Endothelial cell of umbilical vein (primary cell): ENCODE measurements around the gene ATP1B2. TPM values are rescaled to one million over a fixed set of nuclear protein-coding genes. Genes with fewer than 3 reads are reported as not detected.

ENCODE experiments used
- BruUV-seq: library from RNA; stranded (reverse); fragments of 400-500 nt; replicated peaks from 2 replicates; lab custom pipeline; 2021; lab: Mats Ljungman, UMichigan
- CTCF ChIA-PET: fragments of 300-600, 350-600 bp; sonication (Branson Sonifier 250); formaldehyde crosslinking; loops from one replicate; lab custom pipeline; 2021; ENCODE audit warnings: antibody characterized with exemption, inconsistent platforms; lab: Charles Lee
- POLR2A ChIA-PET: fragments of 300-600, 350-600 bp; sonication (Branson Sonifier 250); formaldehyde crosslinking; loops from one replicate; lab custom pipeline; 2021; ENCODE audit warnings: antibody characterized with exemption, inconsistent platforms; lab: Charles Lee
- DNase-seq: peaks from one replicate; pipeline ENCODE4 v3.0.0-alpha.2; 2011; ENCODE audit warnings: low read depth, low spot score
- FAIRE-seq: peaks from 2 replicates; lab custom pipeline; 2011; peaks lifted over from hg19 to GRCh38; lab: Jason Lieb, UNC
- H2AFZ ChIP-seq: 2 replicates; pipeline ENCODE4 v1.6.0; 2012; ENCODE audit warnings: low read depth, low read length, control low read depth, inconsistent platforms
- H3K27ac ChIP-seq: 2 replicates; pipeline ENCODE4 v1.5.1; 2011; ENCODE audit warnings: low read depth, mild to moderate bottlenecking, control low read depth, low read length, moderate library complexity; ENCODE audit not compliant: insufficient read depth
- H3K27me3 ChIP-seq, 2 experiments: 2 replicates each; pipeline versions ENCODE4 v1.6.0 to v1.6.1; 2011; ENCODE audit warnings: low read length in 2 of 2, mixed read lengths in 1 of 2; ENCODE audit not compliant: control insufficient read depth in 2 of 2, insufficient read depth in 2 of 2
- H3K36me3 ChIP-seq, 2 experiments: 2 replicates in 1 of 2; 3 replicates in 1 of 2; pipeline ENCODE4 v1.5.1; 2011; ENCODE audit warnings: low read length in 2 of 2, mild to moderate bottlenecking in 1 of 2, moderate library complexity in 1 of 2; ENCODE audit not compliant: control insufficient read depth in 2 of 2, insufficient read depth in 2 of 2; ENCODE audit errors: extremely low read depth in 1 of 2
- H3K4me1 ChIP-seq: 3 replicates; pipeline ENCODE4 v1.5.1; 2011; ENCODE audit warnings: mild to moderate bottlenecking, low read length; ENCODE audit not compliant: control insufficient read depth, insufficient read depth; ENCODE audit errors: extremely low read depth
- H3K4me2 ChIP-seq: 2 replicates; pipeline ENCODE4 v1.6.1; 2011; ENCODE audit warnings: low read length, control low read depth, mixed read lengths; ENCODE audit not compliant: insufficient read depth
- H3K4me3 ChIP-seq, 3 experiments: fragments of 200-600 bp in 1 of 3; sonication (generic), shearing (Covaris generic) in 1 of 3; replicated peaks in 1 of 3; 2 replicates each; pipeline ENCODE4 v1.5.1; 2011 to 2016; ENCODE audit warnings: control low read depth in 3 of 3, low read length in 3 of 3, mild to moderate bottlenecking in 2 of 3, inconsistent platforms in 1 of 3, low read depth in 1 of 3, moderate library complexity in 1 of 3; ENCODE audit not compliant: insufficient read depth in 1 of 3
- H3K79me2 ChIP-seq: 2 replicates; pipeline ENCODE4 v1.6.0; 2012; ENCODE audit warnings: low read length, inconsistent platforms; ENCODE audit not compliant: control insufficient read depth, insufficient read depth
- H3K9ac ChIP-seq: replicated peaks from 2 replicates; pipeline ENCODE3; 2011; ENCODE audit warnings: low read length, control low read depth; ENCODE audit not compliant: insufficient read depth; ENCODE audit errors: extremely low read depth
- H3K9me1 ChIP-seq: replicated peaks from 3 replicates; pipeline ENCODE4 v1.6.0; 2011; ENCODE audit warnings: mild to moderate bottlenecking, low read length; ENCODE audit not compliant: control insufficient read depth, insufficient read depth; ENCODE audit errors: extremely low read depth
- H3K9me3 ChIP-seq: replicated peaks from 2 replicates; pipeline ENCODE4 v1.5.1; 2012; ENCODE audit warnings: low read length, inconsistent platforms; ENCODE audit not compliant: control insufficient read depth, insufficient read depth
- H4K20me1 ChIP-seq: replicated peaks from 2 replicates; pipeline ENCODE3; 2011; ENCODE audit warnings: mild to moderate bottlenecking, low read length; ENCODE audit not compliant: control insufficient read depth, insufficient read depth; ENCODE audit errors: extremely low read depth
- CTCF ChIP-seq, 2 donors: IDR thresholded peaks; 1 replicate in 1 of 2; 2 replicates in 1 of 2; pipeline ENCODE4 v1.5.1; 2011; ENCODE audit warnings: low read length in 2 of 2, mild to moderate bottlenecking in 2 of 2, moderate library complexity in 2 of 2, control low read depth in 1 of 2, inconsistent platforms in 1 of 2, low read depth in 1 of 2; ENCODE audit not compliant: insufficient read depth in 1 of 2; ENCODE audit errors: extremely low read depth in 1 of 2
- EZH2 ChIP-seq: IDR thresholded peaks from 2 replicates; pipeline ENCODE4 v1.6.1; 2012; ENCODE audit warnings: borderline replicate concordance, low read depth, mild to moderate bottlenecking, moderate library complexity, low read length, inconsistent platforms; ENCODE audit not compliant: severe bottlenecking
- FOS ChIP-seq: IDR thresholded peaks from 2 replicates; pipeline ENCODE4 v1.6.1; 2011; ENCODE audit warnings: mild to moderate bottlenecking, low read length, moderate library complexity, borderline replicate concordance; ENCODE audit not compliant: insufficient read depth
- GATA2 ChIP-seq: IDR thresholded peaks from 2 replicates; pipeline ENCODE4 v1.7.0; 2011; ENCODE audit warnings: low read depth, mild to moderate bottlenecking, moderate library complexity, mixed read lengths, low read length; ENCODE audit not compliant: insufficient read length, insufficient read depth
- JUN ChIP-seq: IDR thresholded peaks from 2 replicates; pipeline ENCODE4 v1.6.1; 2011; ENCODE audit warnings: borderline replicate concordance, low read depth; ENCODE audit not compliant: insufficient read length, insufficient read depth
- MAX ChIP-seq: IDR thresholded peaks from 2 replicates; pipeline ENCODE4 v1.6.1; 2011; ENCODE audit not compliant: insufficient read depth, insufficient read length
- MYC ChIP-seq: IDR thresholded peaks from one replicate; pipeline ENCODE4 v1.6.1; 2011; ENCODE audit warnings: mild to moderate bottlenecking, low read depth, low read length
- POLR2A ChIP-seq: IDR thresholded peaks from 2 replicates; pipeline ENCODE4 v1.6.1; 2012; ENCODE audit warnings: low read depth, mild to moderate bottlenecking, control low read depth, low read length
- POLR2AphosphoS5 ChIP-seq: IDR thresholded peaks from 2 replicates; pipeline ENCODE4 v1.6.1; 2012; ENCODE audit warnings: low read depth, mild to moderate bottlenecking, control low read depth, low read length, moderate library complexity; ENCODE audit not compliant: insufficient read depth
- dilution Hi-C: fragments of 300-500 bp; cut with MboI; formaldehyde crosslinking; loops from one replicate; pipeline ENCODE4 v1.15.0; 2019; ENCODE audit warnings: low sequenced_read_pairs; ENCODE audit not compliant: extremely low pct_ligation_motif_present
- intact Hi-C: fragments of 100-400 bp; cut with micrococcal nuclease; formaldehyde crosslinking; loops from one replicate; pipeline ENCODE4 v1.10.0; 2022
- polyA plus RNA-seq, 4 experiments: library from polyadenylated mRNA; depleted of rRNA in 3 of 4; stranded (reverse) in 3 of 4; unstranded in 1 of 4; fragments of >200 nt; gene quantifications; 2 replicates each; pipeline versions ENCODE4 v1.2.1 to v1.2.3, GENCODE V29; 2011 to 2012; ENCODE audit warnings: missing spikeins in 1 of 4
- total RNA-seq: library from RNA; stranded (reverse); gene quantifications from 2 replicates; pipeline ENCODE4 v1.2.3, GENCODE V29; 2021

ATP1B2 gene
- total and polyA plus RNA-seq, 2 donors (not counting 3 experiments of a cell fraction or from before 2014, with no cell fraction given): 0.06 TPM; not detected in 1

DNA sequence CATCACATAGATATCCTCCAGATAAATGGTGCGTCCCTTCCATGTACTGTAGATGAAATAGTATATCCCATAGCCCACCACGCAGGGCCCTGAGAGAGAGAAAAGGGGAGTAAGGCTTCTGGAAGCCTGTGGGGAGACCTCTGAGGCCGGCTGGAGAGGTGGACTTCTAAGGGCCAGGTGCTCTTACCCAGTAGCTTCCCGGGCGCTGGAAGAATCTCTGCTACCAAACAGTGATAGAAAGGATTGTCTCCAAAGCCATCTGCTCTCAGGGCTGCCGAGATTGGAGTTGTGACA lies 23.8 kb upstream of the ATP1B2 start:
- ChIA-PET POLR2A (interaction anchor here (1.8 kb wide), 1 partner anchor 12 kb away, joined by 8 read pairs; the partner anchor contains the start of gene FXR2), CTCF (interaction anchor here (0.7 to 1.8 kb wide), 4 partner anchors 12 to 61 kb away, joined by 3 to 6 read pairs (median 3); partner anchors contain the start of gene TP53)
- Histone ChIP-seq H3K27ac (peak overlapping the region; percentile 66), H4K20me1 (no peaks in the 10 kb centered on the region), H3K9me3 (no peaks in the 10 kb centered on the region), H3K9ac (peak overlapping the region; percentile 73), H3K36me3 (peaks cover 0 to 2% of the 10 kb centered on the region in 2 experiments), H3K79me2 (no peaks in the 10 kb centered on the region), H3K9me1 (no peaks in the 10 kb centered on the region), H3K4me1 (no peaks in the 10 kb centered on the region), H2AFZ (peak overlapping the region; percentile 21), H3K27me3 (no peaks in the 10 kb centered on the region), H3K4me3 (peak overlapping the region; percentile 67 to 87 (median 81)), H3K4me2 (peak overlapping the region; percentile 61)
- DNase-seq (no peak), FAIRE-seq (no peak)
- dilution Hi-C loops: no loop called here
- intact Hi-C loops: loop anchor here (1.0 kb wide), 1 partner anchor 12 kb away; no protein-coding TSS in a partner anchor
- no TSS peak for BruUV-seq
- TF ChIP-seq MAX: no peak
- TF ChIP-seq POLR2A: no peak
- TF ChIP-seq POLR2AphosphoS5: no peak
- no peak for TF ChIP-seq MYC
- no peak for TF ChIP-seq EZH2
- TF ChIP-seq FOS: no peak
- no peak for TF ChIP-seq JUN
- no peak for TF ChIP-seq GATA2
- TF ChIP-seq CTCF (IDR thresholded peaks at IDR 0.05; ENCODE audit: extremely low read depth in 1 of 2, insufficient read depth in 1 of 2, low read depth in 1 of 2, low read length in 2 of 2): no peak
